Lower leg skin (tissue), 4 donors: ENCODE results near the gene GRID2. TPM values are rescaled to one million over a fixed set of nuclear protein-coding genes. Genes with fewer than 3 reads are reported as not detected.

Experiments used
- DNase-seq, 2 donors: peaks; one replicate each; pipeline ENCODE4 v3.0.0-alpha.2; 2019; ENCODE audit warnings: low spot score in 2 of 2
- H3K4me3 ChIP-seq: fragments of 200-600 bp; sonication (generic); 2 replicates; pipeline ENCODE4 v1.5.1; 2017; ENCODE audit warnings: mild to moderate bottlenecking, low read depth; ENCODE audit not compliant: poor library complexity, severe bottlenecking
- POLR2A ChIP-seq, 2 donors: fragments of 450-650 bp; IDR thresholded peaks; one replicate each; pipeline ENCODE4 v1.6.1; 2016 to 2017; ENCODE audit warnings: antibody characterized with exemption in 2 of 2, mild to moderate bottlenecking in 1 of 2, moderate library complexity in 1 of 2
- WGBS, 2 donors: methylation state at CpG; one replicate each; pipeline ENCODE4 v1.1.5; 2018; 5-methylcytosine and 5-hydroxymethylcytosine counted together
- intact Hi-C: fragments of 100-400 bp; cut with DNase I; formaldehyde crosslinking; loops from one replicate; pipeline ENCODE4 v1.15.0; 2023; ENCODE audit warnings: low total_unique reads
- total RNA-seq, 4 donors: library from RNA; depleted of rRNA; stranded (reverse); fragments of >200 nt; gene quantifications; one replicate each; pipeline ENCODE4 v1.1.0, GENCODE V29; 2016
- TF ChIP-seq, protein P1 (sequence below), 3 donors: fragments of 450-650 bp; IDR thresholded peaks; one replicate each; pipeline ENCODE4 v1.5.1; 2016; ENCODE audit warnings: antibody characterized with exemption in 3 of 3, mild to moderate bottlenecking in 3 of 3, moderate library complexity in 2 of 3

GRID2 gene
- total RNA-seq, 4 donors from 2014 or later, result not detected

- WGBS, 2 donors, result 92 to 96% methylated on average over 6 of the region's 6 CpGs
Measured at GRCh38 chr4:93053140-93053539, 749.4 kb downstream of the GRID2 start.

GRCh38 chr4:93061826-93062225, 758.1 kb downstream of the GRID2 start:
- DNase-seq, result no peak
- TF ChIP-seq, protein P1, sequence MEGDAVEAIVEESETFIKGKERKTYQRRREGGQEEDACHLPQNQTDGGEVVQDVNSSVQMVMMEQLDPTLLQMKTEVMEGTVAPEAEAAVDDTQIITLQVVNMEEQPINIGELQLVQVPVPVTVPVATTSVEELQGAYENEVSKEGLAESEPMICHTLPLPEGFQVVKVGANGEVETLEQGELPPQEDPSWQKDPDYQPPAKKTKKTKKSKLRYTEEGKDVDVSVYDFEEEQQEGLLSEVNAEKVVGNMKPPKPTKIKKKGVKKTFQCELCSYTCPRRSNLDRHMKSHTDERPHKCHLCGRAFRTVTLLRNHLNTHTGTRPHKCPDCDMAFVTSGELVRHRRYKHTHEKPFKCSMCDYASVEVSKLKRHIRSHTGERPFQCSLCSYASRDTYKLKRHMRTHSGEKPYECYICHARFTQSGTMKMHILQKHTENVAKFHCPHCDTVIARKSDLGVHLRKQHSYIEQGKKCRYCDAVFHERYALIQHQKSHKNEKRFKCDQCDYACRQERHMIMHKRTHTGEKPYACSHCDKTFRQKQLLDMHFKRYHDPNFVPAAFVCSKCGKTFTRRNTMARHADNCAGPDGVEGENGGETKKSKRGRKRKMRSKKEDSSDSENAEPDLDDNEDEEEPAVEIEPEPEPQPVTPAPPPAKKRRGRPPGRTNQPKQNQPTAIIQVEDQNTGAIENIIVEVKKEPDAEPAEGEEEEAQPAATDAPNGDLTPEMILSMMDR (IDR thresholded peaks at IDR 0.05), result no peak
- no peak for TF ChIP-seq POLR2A (IDR thresholded peaks at IDR 0.05)
- H3K4me3 ChIP-seq, result no peak overlapping the region
- intact Hi-C loops, result no loop called here
- WGBS, 2 donors, result 95 to 100% methylated on average over 2 of the region's 2 CpGs

More at GRCh38 chr4:93053140-93053539, 749.4 kb downstream of the GRID2 start:
- intact Hi-C loops, result no loop called here
- TF ChIP-seq POLR2A (IDR thresholded peaks at IDR 0.05), result no peak
- TF ChIP-seq, protein P1 (IDR thresholded peaks at IDR 0.05), result no peak
- no peak overlapping the region for H3K4me3 ChIP-seq
- no peak for DNase-seq

GRCh38 chr4:93063325-93063724, 759.6 kb downstream of the GRID2 start:
- H3K4me3 ChIP-seq, result no peak overlapping the region
- no peak for TF ChIP-seq POLR2A (IDR thresholded peaks at IDR 0.05)
- TF ChIP-seq, protein P1 (IDR thresholded peaks at IDR 0.05), result no peak
- intact Hi-C loops, result no loop called here
- DNase-seq, result no peak

- intact Hi-C loops, result no loop called here
- DNase-seq, result no peak
- TF ChIP-seq, protein P1 (IDR thresholded peaks at IDR 0.05), result no peak
- no peak for TF ChIP-seq POLR2A (IDR thresholded peaks at IDR 0.05)
- no peak overlapping the region for H3K4me3 ChIP-seq
- WGBS, 2 donors, result 94 to 95% methylated on average over 2 of the region's 2 CpGs
Measured at GRCh38 chr4:93065790-93066189, 762.0 kb downstream of the GRID2 start.

DNA sequence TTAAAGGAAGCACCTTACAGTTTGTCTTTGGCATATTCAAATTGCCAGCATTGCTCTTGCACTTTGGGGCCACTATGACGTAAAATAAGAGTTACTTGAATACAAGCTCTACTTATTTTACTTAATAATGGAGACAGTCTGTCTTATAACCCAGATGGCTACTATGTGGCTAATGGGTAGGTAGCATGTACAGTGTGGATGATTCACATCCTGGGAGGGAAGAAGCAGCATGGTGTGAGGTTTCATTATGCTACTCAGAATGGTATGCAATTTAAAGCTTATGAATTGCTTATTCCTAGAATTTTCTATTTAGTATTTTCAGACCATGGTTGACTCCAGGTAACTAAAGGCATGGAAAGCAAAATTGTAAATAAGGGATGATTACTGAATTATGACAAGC, 763.0 kb downstream of the GRID2 start:
- no peak for DNase-seq
- H3K4me3 ChIP-seq, result no peak overlapping the region
- TF ChIP-seq, protein P1 (IDR thresholded peaks at IDR 0.05), result no peak
- TF ChIP-seq POLR2A (IDR thresholded peaks at IDR 0.05), result no peak
- intact Hi-C loops, result no loop called here
- WGBS, 2 donors, result 88 to 95% methylated on average over 1 of the region's 1 CpG

DNA sequence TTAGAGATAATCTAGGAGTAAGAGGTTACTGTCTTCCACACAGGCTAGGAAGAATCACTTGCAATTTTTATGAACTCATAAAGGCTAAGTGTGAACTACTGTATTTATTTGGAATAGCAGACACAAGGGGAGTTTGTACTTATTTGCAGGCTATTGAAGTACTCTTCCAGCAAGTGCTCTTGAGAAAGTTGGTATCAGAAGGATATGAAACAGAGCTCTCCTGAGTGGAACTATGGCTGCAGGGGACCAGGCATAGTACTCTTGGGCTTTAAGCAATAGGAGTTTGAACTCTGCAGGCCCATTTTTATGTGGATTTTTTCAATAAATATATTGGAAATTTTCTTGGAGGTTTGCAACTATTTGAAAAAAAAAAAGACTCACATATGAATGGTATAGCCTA, 768.5 kb downstream of the GRID2 start:
- intact Hi-C loops, result no loop called here
- no peak for DNase-seq
- no peak overlapping the region for H3K4me3 ChIP-seq
- TF ChIP-seq, protein P1 (IDR thresholded peaks at IDR 0.05), result no peak
- no peak for TF ChIP-seq POLR2A (IDR thresholded peaks at IDR 0.05)
